Raji (cell line): Measurements from ENCODE around the gene TRIM32.

ENCODE experiments used
- POLR2A ChIP-seq: IDR thresholded peaks from 2 replicates; pipeline ENCODE4 v1.6.1; 2011; ENCODE audit warnings: low read depth, low read length, control low read depth; ENCODE audit not compliant: insufficient read depth

The TRIM32 gene

GRCh38 chr9:116691607-116692006 lies 4.5 kb downstream of the TRIM32 start:
- TF ChIP-seq POLR2A, result no peak

DNA sequence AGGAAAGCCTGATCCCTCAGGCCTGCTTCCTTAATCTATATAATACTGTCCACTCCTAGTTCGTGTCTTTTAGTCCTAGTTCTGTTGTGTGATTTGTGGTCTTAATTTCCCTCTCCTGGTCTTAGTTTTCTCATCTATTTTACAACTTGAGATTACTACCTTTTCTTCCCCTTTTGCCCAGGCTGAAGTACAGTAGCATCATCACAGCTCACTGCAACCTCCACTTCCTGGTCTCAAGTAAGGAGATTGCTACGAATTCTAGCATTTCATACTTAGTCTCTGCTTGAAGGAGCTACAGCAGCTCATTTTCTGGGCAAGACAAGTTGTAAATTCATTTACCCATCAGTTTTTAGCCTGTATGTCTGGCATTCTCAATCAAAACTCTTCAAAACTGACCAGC lies 5.5 kb downstream of the TRIM32 start:
- no peak for TF ChIP-seq POLR2A

DNA sequence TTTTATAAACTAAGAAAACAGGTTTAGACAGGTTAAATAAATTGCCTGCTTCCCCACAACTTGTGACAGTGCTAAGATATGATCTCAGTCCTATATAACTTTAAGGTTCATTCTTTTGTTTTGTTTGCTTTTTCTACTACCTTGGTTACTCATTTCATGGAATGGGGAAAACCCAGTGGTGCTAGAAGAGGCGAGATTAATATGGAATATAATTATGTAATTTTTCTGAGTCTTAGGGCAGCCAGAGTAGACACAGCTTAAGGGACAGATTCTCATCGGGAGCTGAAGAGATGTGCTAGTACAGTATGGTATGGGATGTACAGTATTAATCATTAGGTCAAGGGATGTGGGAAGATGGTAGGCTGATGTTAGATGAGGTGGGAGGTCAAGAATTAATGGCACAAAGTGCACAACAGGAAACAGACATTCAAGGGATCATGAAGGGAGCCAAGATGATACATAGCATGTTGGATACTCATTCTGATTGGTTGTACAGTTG lies 6.2 kb downstream of the TRIM32 start:
- TF ChIP-seq POLR2A, result no peak

GRCh38 chr9:116694785-116695291 lies 7.7 kb downstream of the TRIM32 start:
- no peak for TF ChIP-seq POLR2A

DNA sequence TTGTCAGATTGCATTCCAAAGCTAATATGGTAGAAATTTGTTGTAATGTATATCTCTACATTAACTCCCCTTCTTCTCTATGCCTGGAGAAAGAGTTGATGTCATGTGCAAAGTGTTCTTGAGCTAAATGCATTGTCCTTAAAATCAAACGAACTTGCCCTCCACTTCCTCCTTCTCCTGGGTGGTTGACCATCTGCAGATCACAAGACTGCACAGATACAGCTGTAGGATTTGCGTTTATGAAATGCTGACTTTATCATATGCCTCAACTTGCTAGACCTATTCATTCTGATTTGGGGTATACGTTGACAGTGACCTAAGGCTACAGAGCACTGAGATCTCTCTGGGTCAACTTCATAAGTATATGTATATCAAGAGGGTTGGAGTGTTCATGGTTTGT lies 8.3 kb downstream of the TRIM32 start:
- TF ChIP-seq POLR2A, result no peak

DNA sequence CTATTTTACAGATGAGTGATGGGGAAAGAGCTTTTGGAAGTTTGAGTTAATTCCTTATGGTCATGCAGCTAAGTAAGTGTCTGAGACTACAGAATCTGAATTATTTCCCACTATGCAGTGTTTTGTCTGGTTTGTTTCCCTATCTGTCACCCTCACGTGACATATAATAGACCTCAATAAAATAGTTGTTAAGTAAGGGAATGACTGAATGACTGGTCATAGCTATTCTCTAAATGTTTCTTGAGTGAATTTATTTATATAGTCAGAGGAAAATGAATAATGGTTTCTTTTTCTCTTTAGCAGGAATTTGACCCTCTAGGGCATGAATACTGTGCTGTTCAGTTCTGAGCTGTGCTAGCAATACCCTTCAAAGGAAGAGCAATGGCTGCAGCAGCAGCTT lies 10.3 kb downstream of the TRIM32 start:
- no peak for TF ChIP-seq POLR2A

DNA sequence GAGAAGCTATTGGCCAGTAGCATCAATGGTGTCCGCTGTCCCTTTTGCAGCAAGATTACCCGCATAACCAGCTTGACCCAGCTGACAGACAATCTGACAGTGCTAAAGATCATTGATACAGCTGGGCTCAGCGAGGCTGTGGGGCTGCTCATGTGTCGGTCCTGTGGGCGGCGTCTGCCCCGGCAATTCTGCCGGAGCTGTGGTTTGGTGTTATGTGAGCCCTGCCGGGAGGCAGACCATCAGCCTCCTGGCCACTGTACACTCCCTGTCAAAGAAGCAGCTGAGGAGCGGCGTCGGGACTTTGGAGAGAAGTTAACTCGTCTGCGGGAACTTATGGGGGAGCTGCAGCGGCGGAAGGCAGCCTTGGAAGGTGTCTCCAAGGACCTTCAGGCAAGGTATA lies 10.8 kb downstream of the TRIM32 start:
- TF ChIP-seq POLR2A, result no peak

GRCh38 chr9:116700279-116700678 lies 13.2 kb downstream of the TRIM32 start:
- TF ChIP-seq POLR2A, result no peak

DNA sequence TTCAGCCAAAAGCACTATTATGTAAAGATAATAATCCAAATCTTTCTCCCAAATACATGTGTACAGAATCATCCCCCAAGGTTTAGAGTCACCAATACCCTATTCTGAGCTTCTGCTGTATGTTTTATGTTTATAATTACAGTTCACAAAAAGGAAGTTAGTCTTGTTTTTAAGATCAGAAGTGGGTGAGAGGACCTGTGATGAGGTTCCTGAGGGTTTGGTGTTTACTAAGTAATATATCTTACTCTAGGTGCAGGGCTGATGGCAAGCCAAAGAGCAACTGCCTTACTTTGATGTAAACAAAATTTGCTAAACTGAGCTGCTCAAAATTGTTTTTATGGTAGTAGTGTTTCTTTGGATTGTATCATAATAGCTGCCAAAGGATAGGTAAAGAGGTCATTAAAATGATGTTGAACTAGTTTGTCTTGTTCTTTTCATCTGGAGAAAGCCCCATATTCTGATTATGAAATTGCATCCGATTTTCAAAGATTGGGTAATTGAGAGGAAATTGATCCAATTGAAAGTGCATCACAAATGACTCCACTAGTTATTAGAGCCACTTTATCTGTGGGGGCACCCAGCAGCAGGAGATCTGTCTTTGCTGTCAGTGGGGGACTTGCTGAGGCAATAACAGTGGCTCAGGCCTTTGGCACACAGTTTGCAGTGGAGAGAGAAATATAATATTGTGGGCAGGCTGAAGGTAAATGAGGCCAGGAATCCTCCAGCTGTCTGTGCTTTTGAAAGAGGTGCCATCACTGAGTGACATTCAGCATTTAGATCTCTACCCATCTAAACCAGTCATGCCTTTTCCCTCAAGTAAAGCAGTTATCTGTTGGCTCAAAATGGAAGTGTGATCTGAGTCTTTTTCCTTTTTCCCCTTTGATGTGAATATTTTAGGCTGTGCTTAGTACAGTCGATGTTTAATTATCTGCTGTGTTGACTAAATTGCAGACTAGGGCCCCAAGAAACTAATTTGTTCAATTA lies 14.1 kb downstream of the TRIM32 start:
- no peak for TF ChIP-seq POLR2A

DNA sequence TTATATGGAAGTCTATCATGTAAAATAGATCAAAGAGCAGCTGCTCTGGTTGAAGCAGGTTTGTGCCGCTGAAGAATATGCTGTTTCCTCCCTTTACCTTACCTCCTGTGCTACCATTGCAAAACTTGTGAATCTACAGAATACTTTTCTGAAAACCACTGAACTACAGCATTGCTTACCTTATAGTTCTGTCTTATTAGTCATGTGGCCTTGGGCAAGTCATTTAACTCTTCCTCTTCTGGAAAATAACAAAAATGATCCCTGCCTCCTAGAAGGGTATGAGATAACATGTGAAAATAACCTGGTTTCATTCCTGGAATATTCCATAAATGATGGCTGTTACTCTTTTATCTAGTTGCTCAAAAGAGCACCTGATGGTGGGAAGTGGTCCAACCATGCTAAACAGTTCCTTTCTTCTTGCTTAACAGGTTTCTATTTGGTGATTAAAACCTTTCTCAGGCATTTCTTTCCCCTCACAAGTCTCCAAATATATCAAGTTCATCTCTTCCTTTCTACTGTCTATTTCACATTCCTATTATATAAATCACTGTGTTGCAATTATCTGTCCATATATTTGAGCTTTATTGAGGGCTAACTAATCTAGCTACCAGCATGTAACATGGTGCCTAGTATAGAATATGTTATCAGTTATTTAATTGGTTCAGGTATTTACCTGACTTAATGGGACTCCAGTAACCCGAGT lies 15.0 kb downstream of the TRIM32 start:
- TF ChIP-seq POLR2A, result no peak

DNA sequence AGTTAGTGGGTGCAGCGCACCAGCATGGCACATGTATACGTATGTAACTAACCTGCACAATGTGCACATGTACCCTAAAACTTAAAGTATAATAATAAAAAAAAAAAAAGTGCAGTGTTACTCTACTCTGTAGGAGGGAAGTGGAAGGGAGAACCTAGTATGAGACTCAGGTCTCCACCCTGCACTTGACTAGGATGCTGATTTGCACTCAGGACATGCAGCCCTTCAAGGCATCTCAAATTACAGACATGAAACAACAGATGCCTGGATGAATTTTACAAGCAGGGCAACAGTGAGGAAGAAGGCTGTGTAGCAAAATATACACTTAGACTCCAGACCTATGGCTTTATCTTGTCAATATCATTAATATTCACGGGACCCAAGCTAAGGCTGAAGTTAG lies 16.5 kb downstream of the TRIM32 start:
- TF ChIP-seq POLR2A, result no peak

DNA sequence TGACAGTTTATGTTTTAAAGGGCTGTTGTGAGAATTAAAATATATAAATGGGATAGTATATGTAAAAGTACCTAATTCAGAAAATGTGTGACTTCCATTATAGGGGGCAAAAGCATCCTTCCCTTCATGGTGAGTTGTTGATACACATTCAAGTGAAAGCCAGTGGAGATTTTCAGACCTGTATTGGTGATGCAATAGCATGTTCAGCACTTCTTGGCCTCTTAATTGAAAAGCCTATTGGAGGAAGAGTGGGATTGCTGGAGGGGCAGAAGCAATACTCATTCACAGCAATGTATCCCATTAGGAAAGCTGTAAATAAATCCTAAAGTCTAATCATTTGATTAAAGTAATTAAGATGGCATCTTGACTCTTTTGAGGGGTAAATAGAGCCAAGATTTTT lies 17.4 kb downstream of the TRIM32 start:
- no peak for TF ChIP-seq POLR2A

GRCh38 chr9:116705531-116705930 lies 18.4 kb downstream of the TRIM32 start:
- no peak for TF ChIP-seq POLR2A

GRCh38 chr9:116706310-116707290 lies 19.5 kb downstream of the TRIM32 start:
- no peak for TF ChIP-seq POLR2A

DNA sequence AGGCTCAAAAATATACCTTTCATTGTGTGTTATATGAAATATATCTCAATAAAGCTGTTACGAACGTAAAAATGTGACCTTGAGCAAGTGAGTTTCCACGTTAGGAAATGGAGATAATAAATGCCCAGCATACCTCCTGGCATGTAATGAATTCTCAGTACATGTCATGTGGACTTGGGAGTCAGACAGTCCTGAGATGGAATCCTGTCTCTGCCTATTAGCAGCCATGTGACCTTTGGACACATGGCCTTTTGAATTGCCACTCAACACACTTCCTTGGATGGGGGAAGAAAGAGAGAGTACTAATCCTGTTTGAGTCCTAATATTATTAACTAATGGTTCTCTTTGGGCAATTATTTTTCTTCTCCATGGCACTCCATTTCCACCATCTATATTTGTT lies 25.7 kb downstream of the TRIM32 start:
- no peak for TF ChIP-seq POLR2A
